HG03521 (cell line): ENCODE data around the gene NT5C3A.
"Not testable (repeated sequence)": the region's sequence is repeated elsewhere in the genome, so short reads cannot be mapped to it uniquely, and the experiment has no call there.

Source experiments
- ATAC-seq: cut with Tn5 transposase; IDR thresholded peaks from one replicate; pipeline ENCODE4 v1.9.1; 2021; ENCODE audit warnings: mild to moderate bottlenecking, moderate library complexity; ENCODE audit not compliant: unreplicated experiment

The NT5C3A gene

DNA sequence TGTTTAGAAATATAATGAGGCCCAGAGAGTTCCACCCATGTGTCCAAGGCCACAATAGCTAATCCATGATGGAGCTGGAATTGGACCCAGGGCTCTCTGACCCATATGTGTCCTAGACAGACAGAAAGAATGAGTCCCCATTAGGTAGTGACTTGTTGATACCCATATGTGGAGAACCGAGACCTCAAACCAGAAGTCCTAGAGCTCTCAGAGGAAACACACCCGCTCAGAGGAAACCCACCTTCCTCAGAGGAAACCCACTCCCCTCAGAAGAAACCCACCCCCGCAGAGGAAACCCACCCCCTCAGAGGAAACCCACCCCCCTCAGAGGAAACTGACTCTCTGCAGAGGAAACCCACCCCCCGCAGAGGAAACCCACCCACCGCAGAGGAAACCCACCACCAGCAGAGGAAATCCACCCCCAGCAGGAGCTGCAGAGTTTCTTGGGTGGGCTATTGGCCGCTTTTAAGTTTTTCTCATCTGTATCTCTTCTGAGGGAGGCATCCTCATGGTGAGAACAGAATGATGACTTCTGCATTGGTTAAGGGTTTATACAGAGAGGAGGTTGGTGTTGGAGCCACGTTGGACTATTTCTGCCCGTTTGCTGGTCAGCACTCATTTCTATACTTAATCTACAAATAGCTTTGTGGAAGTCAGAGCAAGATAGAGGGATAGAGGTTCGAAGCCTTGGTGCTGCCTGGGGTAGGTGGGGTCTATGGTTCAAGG, 70.4 kb downstream of the NT5C3A start:
- not testable (repeated sequence) for ATAC-seq

DNA sequence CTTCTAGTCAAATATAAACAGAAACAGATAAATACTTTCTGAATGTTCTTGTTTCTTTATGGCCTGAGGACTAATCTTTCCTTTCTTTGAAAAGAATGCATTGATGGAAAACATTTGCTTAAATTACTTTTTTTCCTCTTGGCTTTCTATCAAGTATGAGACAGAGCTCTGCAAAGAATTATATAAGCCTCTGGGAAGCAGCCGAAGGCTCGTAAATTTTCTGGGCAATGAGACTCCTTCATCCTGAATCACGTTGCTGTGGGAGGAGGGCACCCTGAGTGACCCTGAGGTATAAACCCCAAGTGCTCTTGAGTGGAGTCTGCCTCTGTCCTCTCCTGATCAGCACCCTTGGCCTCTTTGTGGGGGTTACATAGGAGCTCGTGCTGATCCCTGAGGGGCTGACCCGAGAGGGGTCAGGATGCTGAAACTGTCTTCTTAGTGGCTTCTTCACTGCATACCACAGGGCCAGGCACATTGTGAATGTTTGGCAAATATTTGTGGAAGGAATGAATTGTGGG, 71.4 kb downstream of the NT5C3A start:
- ATAC-seq = not testable (repeated sequence)

DNA sequence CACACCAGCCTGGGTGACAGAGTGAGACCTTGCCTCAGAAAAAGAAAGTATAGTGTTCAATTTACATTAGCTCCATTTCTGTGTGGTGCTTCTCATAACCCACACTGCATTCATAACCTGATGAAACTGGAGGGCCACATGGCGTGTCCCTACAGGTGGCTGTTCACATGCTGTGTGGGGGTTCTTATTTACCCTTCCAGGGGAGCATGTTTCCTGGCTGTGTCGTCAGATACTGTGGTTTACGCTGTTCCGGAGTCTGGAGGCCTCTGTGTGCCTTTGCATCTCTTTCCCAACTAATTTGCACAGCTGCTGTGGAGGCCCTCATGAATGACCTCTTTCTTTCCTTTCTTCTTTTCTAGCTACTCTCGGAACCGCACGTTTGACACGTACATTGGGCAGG, 74.4 kb downstream of the NT5C3A start:
- ATAC-seq = peak; percentile 42

DNA sequence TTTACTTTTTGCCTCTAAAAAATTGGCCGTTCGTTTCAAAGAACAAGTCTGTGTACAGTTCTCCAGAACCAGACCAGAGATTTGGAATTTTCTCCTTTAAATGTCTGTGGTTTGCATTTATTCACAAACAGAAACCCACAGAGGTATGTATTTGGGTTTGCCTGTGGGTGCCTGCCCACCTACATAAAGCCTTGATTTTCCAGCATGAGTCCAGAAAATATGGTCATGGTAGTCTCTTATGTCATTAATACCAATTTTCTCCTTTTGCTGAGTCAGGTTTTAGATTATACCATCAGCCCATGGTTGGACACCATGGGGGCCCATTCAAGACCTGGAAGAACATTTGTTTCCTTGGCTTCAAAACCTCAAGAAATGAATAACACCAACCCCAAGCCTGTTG, 82.7 kb downstream of the NT5C3A start:
- not testable (repeated sequence) for ATAC-seq

DNA sequence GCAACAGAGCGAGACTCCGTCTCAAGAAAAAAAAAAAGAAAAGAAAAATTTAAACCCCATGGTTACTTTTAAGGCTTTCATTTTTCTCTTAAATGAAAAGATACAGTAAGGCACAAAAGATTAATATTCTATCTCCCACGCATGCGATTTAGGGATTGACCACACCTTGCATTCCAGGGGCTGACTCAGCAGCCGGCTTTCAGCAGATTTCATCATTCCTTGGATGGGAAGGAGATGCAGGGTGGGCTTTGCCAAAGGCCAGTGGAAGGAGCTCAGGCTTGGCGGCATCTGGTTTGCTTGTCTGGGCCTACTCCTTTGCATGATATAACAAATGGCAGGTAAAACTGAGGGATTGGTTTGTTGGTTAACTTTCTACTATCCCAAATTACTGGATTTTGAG, 83.3 kb downstream of the NT5C3A start:
- ATAC-seq = not testable (repeated sequence)

DNA sequence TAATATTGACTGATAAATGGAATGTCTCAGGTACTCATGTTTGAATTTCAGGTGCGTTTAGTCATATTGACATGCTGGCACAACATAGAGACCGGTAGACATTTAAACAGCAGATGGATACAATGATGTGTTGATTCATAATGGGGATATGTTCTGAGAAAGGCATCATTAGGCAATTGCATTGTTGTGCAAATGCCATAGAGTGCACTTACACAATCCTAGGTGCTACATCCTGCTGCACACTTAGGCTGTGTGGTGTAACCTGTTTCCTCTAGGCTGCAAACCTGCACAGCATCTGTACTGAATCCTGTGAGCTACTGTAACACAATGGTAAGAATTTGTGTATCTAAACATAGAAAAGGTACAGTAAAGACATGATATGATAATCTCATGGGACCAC, 85.4 kb downstream of the NT5C3A start:
- ATAC-seq = not testable (repeated sequence)

DNA sequence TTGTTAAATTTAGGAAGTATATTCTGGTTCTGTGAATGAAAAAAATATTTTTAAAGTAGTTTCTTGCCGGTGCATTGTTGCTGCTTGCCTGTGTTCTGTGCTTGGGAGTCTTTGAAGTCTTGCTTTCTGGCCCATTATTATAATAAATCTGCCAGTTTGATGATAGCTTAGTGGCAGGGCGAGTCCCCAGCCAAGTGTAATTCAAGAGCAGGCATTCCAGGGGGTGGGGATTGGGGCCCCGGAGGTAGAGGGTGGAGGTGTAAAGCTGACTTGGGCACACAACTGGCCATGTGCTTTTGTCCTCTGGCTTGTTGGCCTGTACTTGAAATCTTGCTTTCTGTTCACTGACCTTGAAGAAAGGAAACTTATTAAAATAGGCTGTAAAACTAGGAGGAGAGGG, 90.6 kb downstream of the NT5C3A start:
- ATAC-seq = not testable (repeated sequence)

DNA sequence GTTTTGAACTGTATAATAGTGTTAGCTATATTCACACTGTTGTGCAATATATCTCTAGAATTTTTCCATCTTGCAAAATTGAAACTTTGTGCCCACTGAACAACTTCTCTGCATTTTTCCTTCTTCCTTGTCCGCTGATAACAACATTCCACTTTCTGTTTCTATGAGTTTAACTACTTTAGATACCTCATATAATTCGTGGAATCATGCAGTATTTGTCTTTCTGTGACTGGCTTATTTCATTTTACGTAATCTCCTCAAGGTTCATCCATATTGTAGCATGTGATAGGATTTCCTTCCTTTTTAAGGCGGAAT, 95.4 kb downstream of the NT5C3A start:
- ATAC-seq = not testable (repeated sequence)

DNA sequence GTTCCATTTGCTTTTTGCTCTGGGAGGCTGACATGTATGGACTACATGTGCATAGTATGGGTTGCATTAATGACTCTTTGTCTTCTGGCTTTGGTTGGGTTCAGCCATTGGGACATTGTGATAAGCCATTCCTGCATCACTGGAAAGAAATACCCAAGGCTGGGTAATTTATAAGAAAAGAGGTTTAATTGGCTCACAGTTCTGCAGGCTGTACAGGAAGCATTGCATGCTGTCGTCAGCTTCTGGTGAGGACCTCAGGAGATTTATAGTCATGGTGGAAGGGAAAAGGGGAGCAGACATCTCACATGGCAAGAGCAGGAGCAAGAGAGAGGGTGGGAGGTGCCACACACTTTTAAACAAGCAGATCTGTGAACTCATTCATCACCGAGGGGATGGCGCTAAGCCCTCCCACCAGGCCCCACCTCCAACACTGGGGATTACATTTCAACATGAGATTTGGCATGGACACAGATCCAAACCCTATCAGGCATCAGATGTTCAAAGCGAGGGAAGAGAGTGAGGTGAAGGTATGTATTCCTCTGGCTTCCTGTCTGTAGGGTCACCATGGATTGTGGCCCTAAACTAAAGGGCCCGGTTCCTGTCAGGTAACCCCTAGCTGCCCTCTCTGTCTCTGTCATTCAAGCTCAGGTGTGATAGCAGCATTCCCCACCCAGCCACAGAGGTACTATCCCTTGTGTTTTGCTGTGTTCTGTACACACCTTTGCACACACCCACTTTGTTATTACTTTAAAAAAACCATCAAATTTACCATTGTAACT, 95.9 kb downstream of the NT5C3A start:
- not testable (repeated sequence) for ATAC-seq

DNA sequence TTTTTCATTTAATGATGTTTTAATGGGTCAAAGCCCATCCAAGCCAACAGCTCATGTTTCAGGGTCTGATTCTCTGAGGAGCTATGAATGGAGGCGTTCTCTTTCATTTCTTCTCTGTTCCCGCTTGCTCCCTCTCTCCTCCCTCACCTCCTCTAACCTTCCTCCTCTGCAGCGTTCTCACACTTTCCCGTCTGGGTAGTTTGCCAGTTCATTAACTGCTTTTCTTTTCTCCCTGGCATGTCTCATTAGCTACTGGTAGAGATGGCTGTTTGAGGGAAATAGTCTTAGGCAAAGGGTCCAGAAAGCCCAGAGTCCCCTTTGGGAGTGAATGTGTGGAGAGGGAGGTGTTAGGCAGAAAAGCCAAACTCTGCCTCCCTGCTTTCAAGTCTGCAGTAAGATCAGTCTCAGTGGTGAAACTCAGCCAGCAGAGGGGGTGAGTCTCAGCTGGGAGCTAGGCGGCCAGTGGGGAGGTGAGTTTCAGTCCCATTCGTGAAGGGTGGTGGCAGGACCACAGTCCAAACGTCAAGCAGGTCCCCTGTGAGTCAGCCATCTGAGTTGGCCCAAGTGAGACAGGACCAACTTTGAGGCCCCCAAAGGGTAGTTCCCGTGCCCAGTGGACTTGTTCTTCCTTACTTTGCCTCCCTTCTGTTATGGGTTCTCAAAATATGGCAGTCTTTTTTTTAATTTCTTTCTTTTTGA, 98.0 kb downstream of the NT5C3A start:
- peak; percentile 97 for ATAC-seq
